ENCODE measurements around the gene BPIFA1.

DNA sequence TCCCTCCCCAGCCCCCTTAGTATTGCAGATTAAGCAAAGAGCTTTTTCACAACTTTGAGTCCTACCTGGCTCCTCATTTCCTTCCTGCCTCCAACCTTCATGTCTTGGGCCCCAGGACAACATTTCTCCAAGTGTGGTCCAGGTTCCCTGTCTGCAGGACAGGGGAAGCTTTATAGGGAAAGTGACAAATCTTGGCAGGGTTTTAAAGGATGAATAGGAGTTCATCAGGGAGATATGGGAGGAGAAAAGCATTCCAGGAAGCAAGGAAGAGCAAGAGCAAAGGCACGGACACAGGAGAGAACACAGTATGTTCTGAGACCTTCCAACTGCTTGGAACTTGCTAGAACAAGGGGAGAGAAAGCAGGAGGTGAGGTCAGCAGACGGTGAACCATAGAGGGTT is 49.1 kb downstream of the BPIFA1 start:
- TF ChIP-seq POLR2A (IDR thresholded peaks at IDR 0.05) (no peak), CTCF (IDR thresholded peaks at IDR 0.05) (no peak)
